SK-N-MC (cell line): ENCODE data around the gene FCGR3A.
"Not testable (repeated sequence)": the region's sequence is repeated elsewhere in the genome, so short reads cannot be mapped to it uniquely, and the experiment has no call there.

ENCODE experiments used
- EZH2 ChIP-seq: fragments of 200-600 bp; sonication (generic); IDR thresholded peaks from one replicate; pipeline ENCODE4 v1.6.1; 2017; ENCODE audit warnings: antibody characterized with exemption
- FOXP2 ChIP-seq: optimal IDR thresholded peaks from 2 replicates; pipeline ENCODE3; 2011; ENCODE audit warnings: mild to moderate bottlenecking, moderate library complexity; ENCODE audit not compliant: insufficient read depth; ENCODE audit errors: extremely low read length, control extremely low read depth
- POLR2AphosphoS5 ChIP-seq: IDR thresholded peaks from 2 replicates; pipeline ENCODE4 v1.6.1; 2012; ENCODE audit warnings: mild to moderate bottlenecking, low read depth, low read length, borderline replicate concordance

DNA sequence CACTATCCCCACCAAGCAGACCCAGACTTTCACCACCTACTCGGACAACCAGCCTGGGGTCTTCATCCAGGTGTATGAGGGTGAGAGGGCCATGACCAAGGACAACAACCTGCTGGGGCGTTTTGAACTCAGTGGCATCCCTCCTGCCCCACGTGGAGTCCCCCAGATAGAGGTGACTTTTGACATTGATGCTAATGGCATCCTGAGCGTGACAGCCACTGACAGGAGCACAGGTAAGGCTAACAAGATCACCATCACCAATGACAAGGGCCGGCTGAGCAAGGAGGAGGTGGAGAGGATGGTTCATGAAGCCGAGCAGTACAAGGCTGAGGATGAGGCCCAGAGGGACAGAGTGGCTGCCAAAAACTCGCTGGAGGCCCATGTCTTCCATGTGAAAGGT is 23.7 kb downstream of the FCGR3A start:
- not testable (repeated sequence) for TF ChIP-seq POLR2AphosphoS5, EZH2, FOXP2
